RWPE1 (cell line): ENCODE data around the gene AHSA1.

Experiments used
- CTCF ChIA-PET: fragments of 350-600 bp; sonication (Branson Sonifier 250); formaldehyde crosslinking; extraction: SDS; loops from one replicate; lab custom pipeline; 2021; lab: Yijun Ruan, JAX
- POLR2A ChIA-PET: fragments of 400-600 bp; formaldehyde crosslinking; extraction: SDS; loops from one replicate; lab custom pipeline; 2020; ENCODE audit warnings: antibody characterized with exemption; ENCODE audit not compliant: low non-redundant PET; lab: Yijun Ruan, JAX
- DNase-seq: peaks from one replicate; pipeline ENCODE4 v3.0.0; 2012; ENCODE audit warnings: low spot score
- H3K27ac ChIP-seq: fragments of 450-650 bp; 2 replicates; pipeline ENCODE4 v1.5.1; 2017
- CTCF ChIP-seq: fragments of 450-650 bp; conservative IDR thresholded peaks from 2 replicates; pipeline ENCODE4 v1.5.1; 2017; ENCODE audit warnings: low read depth, mild to moderate bottlenecking

AHSA1 gene

GRCh38 chr14:77490347-77490986 is 32.6 kb downstream of the AHSA1 start:
- no peak for DNase-seq
- CTCF ChIA-PET = no interaction called here
- POLR2A ChIA-PET = no interaction called here
- no peak overlapping the region for H3K27ac ChIP-seq
- TF ChIP-seq CTCF = no peak

GRCh38 chr14:77491056-77491455 is 33.2 kb downstream of the AHSA1 start:
- ChIA-PET POLR2A (no interaction called here), CTCF (no interaction called here)
- no peak overlapping the region for H3K27ac ChIP-seq
- no peak for DNase-seq
- TF ChIP-seq CTCF = no peak

- TF ChIP-seq CTCF = no peak
- ChIA-PET CTCF (no interaction called here), POLR2A (no interaction called here)
- no peak for DNase-seq
- no peak overlapping the region for H3K27ac ChIP-seq
Measured at GRCh38 chr14:77495334-77495733, 37.4 kb downstream of the AHSA1 start.

GRCh38 chr14:77498120-77498979 is 40.5 kb downstream of the AHSA1 start, which contains the start of gene ISM2:
Gene ISM2 (minus strand): TSS chr14:77498816. CDS start chr14:77498793, 23 bp downstream.
- no peak within 1 kb of the TSS for H3K27ac ChIP-seq
- no peak for TF ChIP-seq CTCF
- ChIA-PET CTCF (interaction anchor here (0.5 to 0.6 kb wide), 3 partner anchors 9 to 41 kb away, joined by 3 to 4 read pairs (median 3); partner anchors contain the start of gene VIPAS39), POLR2A (no interaction called here)
- DNase-seq = peak; percentile 59

- POLR2A ChIA-PET = no interaction called here
- CTCF ChIA-PET = interaction anchor here (0.6 kb wide), 2 partner anchors 9 to 30 kb away, joined by 3 to 4 read pairs; no protein-coding TSS in a partner anchor
- no peak for TF ChIP-seq CTCF
- DNase-seq = no peak
- H3K27ac ChIP-seq = no peak overlapping the region
Measured at GRCh38 chr14:77498984-77499527, 41.2 kb downstream of the AHSA1 start.

- no peak for DNase-seq
- ChIA-PET CTCF (interaction anchor here (0.6 kb wide), 1 partner anchor 102 kb away, joined by 4 read pairs; no protein-coding TSS in a partner anchor), POLR2A (no interaction called here)
- TF ChIP-seq CTCF = no peak
- no peak overlapping the region for H3K27ac ChIP-seq
Measured at GRCh38 chr14:77502109-77502782, 44.4 kb downstream of the AHSA1 start.
